GM19324 (cell line): ENCODE measurements around the gene SLC25A22.
A peak's percentile ranks its signal among the peaks of the same experiment; 100 is the strongest.

Experiments
- ATAC-seq: cut with Tn5 transposase; IDR thresholded peaks from one replicate; pipeline ENCODE4 v1.9.1; 2021; ENCODE audit warnings: mild to moderate bottlenecking, moderate library complexity; ENCODE audit not compliant: unreplicated experiment, low FRiP score

Gene SLC25A22

DNA sequence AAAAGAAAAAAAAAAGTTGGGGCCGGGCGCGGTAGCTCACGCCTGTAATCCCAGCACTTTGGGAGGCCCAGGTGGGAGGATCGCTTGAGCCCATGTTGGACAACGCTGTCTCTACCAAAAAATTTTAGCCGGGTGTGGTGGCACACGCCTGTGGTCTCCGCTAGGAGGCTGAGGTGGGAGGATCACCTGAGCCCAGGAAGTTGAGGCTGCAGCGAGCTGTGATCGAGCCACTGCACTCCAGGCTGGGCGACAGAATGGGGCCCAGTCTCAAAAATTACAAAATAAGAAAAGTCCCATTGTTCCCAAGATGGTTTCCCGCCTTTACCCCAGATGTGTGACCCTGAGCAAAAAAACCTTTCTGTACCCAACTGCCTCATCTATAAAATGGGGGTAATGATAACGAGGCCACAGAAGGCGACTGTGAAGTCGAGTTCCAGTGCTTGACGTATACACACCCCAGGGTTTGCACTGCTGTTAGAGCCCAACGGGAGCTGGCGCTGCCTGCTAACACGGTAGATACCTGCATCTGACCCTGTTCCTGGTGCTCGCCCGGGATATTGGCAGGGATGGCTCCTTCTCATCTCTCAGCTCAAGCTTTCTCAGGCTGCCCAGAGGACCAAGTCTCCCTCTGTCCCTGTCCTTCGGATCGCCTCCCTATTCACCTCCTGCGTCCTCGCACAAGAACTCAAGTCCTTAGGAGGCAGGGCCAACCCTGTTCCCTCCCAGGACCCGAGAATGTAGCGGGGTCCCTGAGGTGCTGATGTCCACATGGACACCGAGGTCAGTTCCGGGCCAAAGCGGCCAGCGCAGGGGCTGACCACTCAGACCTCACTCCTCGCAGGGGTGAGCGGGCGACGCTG lies 10.6 kb upstream of the SLC25A22 start:
- no peak for ATAC-seq

GRCh38 chr11:804599-804964 lies 6.5 kb upstream of the SLC25A22 start:
- ATAC-seq: no peak

DNA sequence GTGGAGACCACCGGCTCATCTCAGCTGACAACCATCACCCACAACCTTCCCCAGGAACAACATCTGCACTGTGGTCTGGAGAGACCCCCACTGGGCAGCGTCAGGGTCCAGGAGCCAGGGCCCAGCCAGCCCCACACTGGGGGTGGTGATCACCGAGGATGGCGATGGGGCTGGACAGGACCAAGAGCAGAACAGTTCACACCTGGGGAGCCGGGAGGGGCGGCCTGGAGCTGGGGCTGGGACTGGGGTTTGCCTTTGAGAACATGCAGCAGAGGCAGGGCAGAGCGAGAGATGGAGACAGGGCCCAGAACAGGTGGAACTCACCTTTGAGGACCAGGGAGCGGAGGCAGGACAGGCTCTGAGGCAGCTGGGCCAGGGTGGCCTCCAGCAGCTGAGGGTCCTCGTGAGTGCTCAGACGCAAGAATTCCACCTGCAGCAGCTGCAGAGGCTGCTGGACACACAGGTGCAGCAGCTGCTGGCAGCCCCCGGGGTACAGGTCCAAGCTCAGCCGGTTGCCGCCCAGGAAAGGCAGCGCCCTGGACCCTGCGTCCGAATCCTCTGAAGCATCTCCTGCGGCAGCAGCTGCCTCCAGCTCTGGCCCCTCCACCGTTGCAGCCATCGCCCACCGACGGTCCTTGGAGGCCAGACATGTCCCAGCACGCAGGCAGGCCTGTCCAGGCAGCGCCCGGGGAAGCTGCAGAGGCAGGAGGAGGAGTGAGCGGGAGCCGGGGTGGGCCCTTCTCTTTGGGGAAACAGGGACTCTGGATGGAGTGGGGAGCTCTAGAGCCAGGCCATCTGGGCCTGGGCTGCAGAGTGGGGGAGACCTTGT lies 5.9 kb upstream of the SLC25A22 start:
- ATAC-seq: no peak

DNA sequence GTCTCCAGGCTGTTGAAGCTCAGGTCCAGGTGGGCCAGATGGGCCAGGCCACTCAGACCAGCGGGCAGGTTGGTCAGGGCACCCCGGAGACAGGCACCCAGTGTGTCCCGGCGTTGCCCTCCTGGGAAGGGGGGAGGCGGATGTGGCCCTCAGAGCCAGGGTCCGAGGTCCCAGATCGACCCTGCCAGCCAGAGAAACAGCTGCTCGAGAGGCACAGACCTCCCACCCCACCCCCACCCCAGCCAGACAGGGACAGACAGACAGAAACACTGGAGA lies 5.3 kb upstream of the SLC25A22 start:
- ATAC-seq: no peak

GRCh38 chr11:802693-803466 lies 4.8 kb upstream of the SLC25A22 start:
- ATAC-seq: no peak

- no peak for ATAC-seq
Measured at GRCh38 chr11:802018-802617, 4.0 kb upstream of the SLC25A22 start.

DNA sequence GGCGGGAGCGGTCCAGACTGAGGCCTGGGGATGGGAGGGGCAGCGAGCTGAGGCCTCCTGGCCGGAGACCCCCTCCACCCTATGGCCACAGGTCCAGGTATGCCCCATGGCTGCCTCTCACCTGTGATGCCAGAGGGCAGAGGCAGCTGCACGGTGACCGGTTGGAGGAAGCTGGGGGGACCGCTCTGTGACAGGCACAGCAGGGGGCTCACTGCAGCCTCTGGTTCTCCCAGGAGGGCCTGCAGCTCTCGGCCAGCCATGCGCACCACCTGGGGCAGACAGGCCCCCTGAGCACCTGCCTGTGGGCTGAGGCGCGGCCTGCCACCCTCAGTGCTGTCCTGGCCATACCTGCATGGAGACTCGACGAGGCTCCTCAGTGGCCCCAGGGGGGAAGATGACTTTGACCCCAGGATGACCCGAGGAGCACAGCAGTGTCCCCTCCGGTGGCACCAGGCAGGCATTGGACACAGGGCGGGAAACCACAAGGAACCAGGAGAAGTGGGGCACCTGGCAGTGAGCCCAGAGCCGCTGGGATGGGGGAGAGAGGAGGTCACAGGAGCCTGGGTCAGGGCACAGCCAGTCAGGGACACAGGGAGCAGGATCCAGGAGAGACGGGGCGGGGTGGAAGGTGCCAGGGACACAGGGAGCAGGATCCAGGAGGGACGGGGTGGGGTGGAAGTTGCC lies 3.2 kb upstream of the SLC25A22 start:
- ATAC-seq: no peak

- no peak for ATAC-seq
Measured at GRCh38 chr11:800473-800872, 2.4 kb upstream of the SLC25A22 start.

GRCh38 chr11:799641-800316 lies 1.7 kb upstream of the SLC25A22 start:
- ATAC-seq: no peak

DNA sequence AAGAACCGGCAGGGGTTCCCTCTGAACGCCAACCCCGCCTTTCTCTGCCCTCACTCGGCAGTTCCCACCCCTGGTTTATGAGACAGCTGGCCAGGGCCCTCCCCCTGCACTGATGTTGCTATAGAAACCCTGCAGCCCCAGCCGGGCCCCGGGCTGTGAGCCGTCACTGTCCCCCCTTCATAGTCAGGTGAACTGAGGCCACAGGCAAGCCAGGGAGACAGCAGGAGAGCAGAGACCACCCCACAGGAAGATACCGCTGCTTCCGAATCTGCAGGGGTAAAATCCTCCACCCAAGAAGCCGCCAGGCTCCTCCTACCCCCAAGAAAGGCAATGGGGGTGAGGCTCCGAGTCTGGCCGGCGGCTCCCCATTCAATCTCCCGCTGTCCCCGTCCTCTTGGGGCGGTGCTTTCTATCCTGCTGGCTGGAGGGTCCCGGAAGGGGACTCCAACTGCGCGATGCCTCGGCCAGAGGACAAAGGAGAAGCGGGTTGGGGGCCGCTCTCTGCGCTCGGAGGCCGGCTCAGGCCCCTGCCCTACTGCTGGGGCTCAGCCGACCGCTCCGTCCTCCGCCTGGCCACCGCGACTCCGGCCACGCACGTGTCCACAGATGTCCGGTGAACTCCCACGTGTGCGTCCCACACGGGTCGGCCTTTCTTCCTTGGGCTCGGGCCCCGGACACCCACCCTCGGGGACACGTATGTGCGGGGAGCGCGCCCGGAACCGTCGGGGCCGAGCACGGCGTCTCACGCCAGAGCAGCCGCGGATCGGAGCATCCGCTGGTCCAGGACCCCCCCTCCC lies 587 bp downstream of the SLC25A22 start:
- peak; percentile 43 for ATAC-seq

- no peak for ATAC-seq
Measured at GRCh38 chr11:796565-797295, 1.4 kb downstream of the SLC25A22 start.

GRCh38 chr11:795634-796564 lies 2.2 kb downstream of the SLC25A22 start:
- no peak for ATAC-seq

GRCh38 chr11:794766-795633 lies 3.1 kb downstream of the SLC25A22 start:
- ATAC-seq: no peak

GRCh38 chr11:794013-794765 lies 3.9 kb downstream of the SLC25A22 start:
- no peak for ATAC-seq

- no peak for ATAC-seq
Measured at GRCh38 chr11:793556-793955, 4.5 kb downstream of the SLC25A22 start.

GRCh38 chr11:792873-793272 lies 5.2 kb downstream of the SLC25A22 start:
- ATAC-seq: no peak
